ENCODE data around the gene GINS2. TPM values are rescaled to one million over a fixed set of nuclear protein-coding genes. Genes with fewer than 3 reads are reported as not detected.

GINS2 gene
- total RNA-seq, 4 donors from 2014 or later, result 0.24 to 1.2 (median 0.55) TPM

- WGBS, 2 donors, result 90 to 97% methylated on average over 3 to 4 of the region's 5 CpGs
- H3K27ac ChIP-seq, result no peak overlapping the region
- intact Hi-C loops (cut with DNase I), result no loop called here
- peaks cover 18 to 39% of the 10 kb centered on the region in 2 donors for H3K4me1 ChIP-seq
- H3K36me3 ChIP-seq, result peaks cover 0 to 2% of the 10 kb centered on the region in 2 donors
- H3K27me3 ChIP-seq, result no peaks in the 10 kb centered on the region
- no peak overlapping the region for H3K4me3 ChIP-seq (replicated peaks in 1 of 3)
- no peak for TF ChIP-seq CTCF (IDR thresholded peaks at IDR 0.05)
- no peak for TF ChIP-seq POLR2A (IDR thresholded peaks at IDR 0.05)
- DNase-seq, result no peak
- H3K9me3 ChIP-seq, result no peaks in the 10 kb centered on the region
These were observed 58.9 kb downstream of the GINS2 start for GRCh38 chr16:85629853-85630252.

GRCh38 chr16:85629326-85629725, 59.4 kb downstream of the GINS2 start:
- DNase-seq, result no peak
- 100% methylated on average over 2 to 6 of the region's 10 CpGs for WGBS, 2 donors
- peaks cover 18 to 38% of the 10 kb centered on the region in 2 donors for H3K4me1 ChIP-seq
- intact Hi-C loops (cut with DNase I), result no loop called here
- TF ChIP-seq CTCF (IDR thresholded peaks at IDR 0.05) (no peak), POLR2A (IDR thresholded peaks at IDR 0.05) (no peak)
- H3K4me3 ChIP-seq (replicated peaks in 1 of 3), result no peak overlapping the region
- peaks cover 0 to 2% of the 10 kb centered on the region in 2 donors for H3K36me3 ChIP-seq
- no peaks in the 10 kb centered on the region for H3K9me3 ChIP-seq
- H3K27ac ChIP-seq, result no peak overlapping the region
- H3K27me3 ChIP-seq, result no peaks in the 10 kb centered on the region

- intact Hi-C loops (cut with DNase I), result no loop called here
- TF ChIP-seq POLR2A (IDR thresholded peaks at IDR 0.05) (no peak), CTCF (IDR thresholded peaks at IDR 0.05) (no peak)
- Histone ChIP-seq H3K4me1 (peaks cover 18 to 38% of the 10 kb centered on the region in 2 donors), H3K27ac (no peak overlapping the region), H3K4me3 (replicated peaks in 1 of 3) (no peak overlapping the region), H3K9me3 (no peaks in the 10 kb centered on the region), H3K27me3 (no peaks in the 10 kb centered on the region), H3K36me3 (no peaks in the 10 kb centered on the region)
- no peak for DNase-seq
- WGBS, 2 donors, result 98 to 99% methylated on average over 14 of the region's 14 CpGs
These were observed 60.1 kb downstream of the GINS2 start for GRCh38 chr16:85628645-85629044.

- TF ChIP-seq POLR2A (IDR thresholded peaks at IDR 0.05) (no peak), CTCF (IDR thresholded peaks at IDR 0.05) (no peak)
- Histone ChIP-seq H3K4me1 (peaks cover 18 to 38% of the 10 kb centered on the region in 2 donors), H3K27me3 (no peaks in the 10 kb centered on the region), H3K36me3 (no peaks in the 10 kb centered on the region), H3K4me3 (replicated peaks in 1 of 3) (no peak overlapping the region), H3K9me3 (no peaks in the 10 kb centered on the region), H3K27ac (no peak overlapping the region)
- no peak for DNase-seq
- intact Hi-C loops (cut with DNase I), result no loop called here
- WGBS, 2 donors, result 87 to 90% methylated on average over 5 of the region's 5 CpGs
These were observed 60.5 kb downstream of the GINS2 start for GRCh38 chr16:85628265-85628556.

GRCh38 chr16:85627526-85628264, 61.1 kb downstream of the GINS2 start:
- Histone ChIP-seq H3K36me3 (no peaks in the 10 kb centered on the region), H3K27ac (no peak overlapping the region), H3K9me3 (no peaks in the 10 kb centered on the region), H3K27me3 (no peaks in the 10 kb centered on the region), H3K4me1 (peaks cover 18 to 38% of the 10 kb centered on the region in 2 donors), H3K4me3 (replicated peaks in 1 of 3) (no peak overlapping the region)
- DNase-seq, result no peak
- TF ChIP-seq POLR2A (IDR thresholded peaks at IDR 0.05) (no peak), CTCF (IDR thresholded peaks at IDR 0.05) (no peak)
- WGBS, 2 donors, result 79 to 81% methylated on average over 16 to 29 of the region's 30 CpGs
- intact Hi-C loops (cut with DNase I), result no loop called here

Data from thyroid gland (tissue), 4 donors.